ENCODE data around the gene DCST2. TPM values are rescaled to one million over a fixed set of nuclear protein-coding genes. Genes with fewer than 3 reads are reported as not detected.
A peak's percentile ranks its signal among the peaks of the same experiment; 100 is the strongest.

Gene DCST2
- total and polyA plus RNA-seq, 7 donors: 0.27 to 2.0 (median 0.43) TPM; not detected in 3

DNA sequence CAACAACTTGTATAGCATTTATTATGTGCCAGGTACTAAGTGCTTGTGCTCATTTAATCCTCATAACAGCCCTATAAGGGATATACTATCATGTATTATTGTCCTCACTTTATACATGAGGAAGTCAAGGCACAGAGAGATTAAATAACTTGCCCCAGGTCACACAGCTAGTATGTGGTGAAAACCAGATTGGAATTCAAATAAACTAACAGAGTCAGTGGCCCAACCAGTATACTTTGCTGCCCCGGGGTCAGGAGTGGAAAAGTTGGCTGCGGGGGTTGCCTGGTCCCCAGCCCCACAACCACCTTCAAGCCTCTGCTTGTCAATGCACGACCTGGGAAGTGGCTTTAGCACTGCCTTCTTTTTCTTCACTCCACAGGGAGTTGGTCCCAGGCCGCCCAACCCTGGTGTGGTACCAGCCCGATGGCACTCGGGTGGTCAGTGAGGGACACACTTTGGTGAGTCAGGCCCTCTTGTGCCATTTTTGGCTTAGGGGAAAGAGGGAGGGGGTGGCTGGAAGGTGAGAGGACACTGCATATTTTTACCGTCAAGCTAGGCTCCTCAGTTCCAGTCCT, 20.0 kb upstream of the DCST2 start:
- WGBS, 2 donors: 91 to 92% methylated on average over 7 of the region's 7 CpGs
- TF ChIP-seq POLR2AphosphoS5 (IDR thresholded peaks at IDR 0.05) (no peak), EP300 (IDR thresholded peaks at IDR 0.05) (no peak), POLR2A (IDR thresholded peaks at IDR 0.05) (no peak)
- TF ChIP-seq, protein P1, sequence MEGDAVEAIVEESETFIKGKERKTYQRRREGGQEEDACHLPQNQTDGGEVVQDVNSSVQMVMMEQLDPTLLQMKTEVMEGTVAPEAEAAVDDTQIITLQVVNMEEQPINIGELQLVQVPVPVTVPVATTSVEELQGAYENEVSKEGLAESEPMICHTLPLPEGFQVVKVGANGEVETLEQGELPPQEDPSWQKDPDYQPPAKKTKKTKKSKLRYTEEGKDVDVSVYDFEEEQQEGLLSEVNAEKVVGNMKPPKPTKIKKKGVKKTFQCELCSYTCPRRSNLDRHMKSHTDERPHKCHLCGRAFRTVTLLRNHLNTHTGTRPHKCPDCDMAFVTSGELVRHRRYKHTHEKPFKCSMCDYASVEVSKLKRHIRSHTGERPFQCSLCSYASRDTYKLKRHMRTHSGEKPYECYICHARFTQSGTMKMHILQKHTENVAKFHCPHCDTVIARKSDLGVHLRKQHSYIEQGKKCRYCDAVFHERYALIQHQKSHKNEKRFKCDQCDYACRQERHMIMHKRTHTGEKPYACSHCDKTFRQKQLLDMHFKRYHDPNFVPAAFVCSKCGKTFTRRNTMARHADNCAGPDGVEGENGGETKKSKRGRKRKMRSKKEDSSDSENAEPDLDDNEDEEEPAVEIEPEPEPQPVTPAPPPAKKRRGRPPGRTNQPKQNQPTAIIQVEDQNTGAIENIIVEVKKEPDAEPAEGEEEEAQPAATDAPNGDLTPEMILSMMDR (IDR thresholded peaks at IDR 0.05): no peak
- Histone ChIP-seq H3K27me3 (no peaks in the 10 kb centered on the region), H3K4me3 (no peak overlapping the region), H3K36me3 (peaks cover 19 to 54% (median 32%) of the 10 kb centered on the region in 4 donors), H3K4me1 (peaks cover 0 to 33% (median 22%) of the 10 kb centered on the region in 4 donors), H3K27ac (no peak overlapping the region), H3K9me3 (no peaks in the 10 kb centered on the region)
- intact Hi-C loops (cut with DNase I): loop anchor here (5.0 to 10.0 kb wide), 2 partner anchors 51 to 499 kb away; partner anchors contain the start of genes UBE2Q1 and ZBTB7B
- no peak for DNase-seq

DNA sequence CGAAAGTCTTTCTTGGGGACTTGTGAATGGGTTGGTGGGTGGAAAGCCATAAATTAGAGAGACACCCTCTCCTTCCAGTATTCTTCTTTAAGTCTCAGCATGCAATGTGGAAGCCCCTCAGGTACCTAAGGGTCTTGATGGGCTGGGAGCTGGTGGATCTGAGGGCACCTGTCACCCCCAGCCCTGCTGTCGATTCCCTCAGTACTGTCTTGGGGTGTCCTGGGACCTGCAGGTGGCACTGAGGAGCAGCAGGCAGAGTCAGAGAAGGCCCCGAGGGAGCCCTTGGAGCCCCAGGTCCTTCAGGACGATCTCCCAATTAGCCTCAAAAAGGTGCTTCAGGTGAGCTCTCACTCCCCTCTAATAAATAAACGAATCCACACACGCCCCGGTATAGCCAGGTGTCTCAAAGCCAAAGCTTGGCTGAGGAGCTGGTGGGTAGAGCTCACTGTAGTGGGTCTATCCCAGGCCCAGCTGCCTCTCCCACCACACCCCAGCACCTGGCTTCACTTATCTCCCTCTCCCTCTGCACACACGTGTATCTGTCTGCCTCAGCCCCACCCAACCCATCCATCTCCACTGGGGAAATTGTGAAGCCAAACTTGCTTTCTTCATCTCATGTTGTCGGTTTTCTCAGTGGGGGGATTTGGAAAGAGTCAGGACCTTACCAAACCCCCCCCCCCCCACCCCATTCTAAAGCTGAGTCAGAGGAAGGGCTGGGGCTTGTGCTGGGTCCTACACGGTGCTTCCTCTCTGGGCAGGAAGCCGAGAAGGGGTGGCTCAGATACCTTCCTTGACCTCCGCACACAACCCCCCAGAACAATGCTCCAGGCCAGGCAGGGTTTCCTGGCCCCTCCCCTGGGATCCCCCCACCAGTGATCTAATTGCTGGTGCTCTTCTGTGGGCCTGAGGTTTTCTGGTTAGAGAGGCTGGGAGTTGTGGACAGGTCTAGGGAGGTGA, 19.1 kb upstream of the DCST2 start:
- H3K36me3 ChIP-seq: peaks cover 18 to 45% (median 27%) of the 10 kb centered on the region in 4 donors
- 22 to 34% methylated on average over 12 of the region's 12 CpGs for WGBS, 2 donors
- no peak for DNase-seq
- no peak for TF ChIP-seq POLR2AphosphoS5 (IDR thresholded peaks at IDR 0.05)
- TF ChIP-seq, protein P1 (IDR thresholded peaks at IDR 0.05): peak in 3 of 4 experiments; percentile 17 to 37 (median 18)
- intact Hi-C loops (cut with DNase I): loop anchor here (5.0 to 10.0 kb wide), 2 partner anchors 50 to 498 kb away; partner anchors contain the start of genes UBE2Q1 and ZBTB7B
- H3K27ac ChIP-seq: peak overlapping the region; percentile 92 to 96 (median 92)
- no peaks in the 10 kb centered on the region for H3K27me3 ChIP-seq
- H3K9me3 ChIP-seq: no peaks in the 10 kb centered on the region
- H3K4me1 ChIP-seq: peaks cover 0 to 33% (median 22%) of the 10 kb centered on the region in 4 donors
- peak overlapping the region; percentile 57 to 85 (median 68) for H3K4me3 ChIP-seq

DNA sequence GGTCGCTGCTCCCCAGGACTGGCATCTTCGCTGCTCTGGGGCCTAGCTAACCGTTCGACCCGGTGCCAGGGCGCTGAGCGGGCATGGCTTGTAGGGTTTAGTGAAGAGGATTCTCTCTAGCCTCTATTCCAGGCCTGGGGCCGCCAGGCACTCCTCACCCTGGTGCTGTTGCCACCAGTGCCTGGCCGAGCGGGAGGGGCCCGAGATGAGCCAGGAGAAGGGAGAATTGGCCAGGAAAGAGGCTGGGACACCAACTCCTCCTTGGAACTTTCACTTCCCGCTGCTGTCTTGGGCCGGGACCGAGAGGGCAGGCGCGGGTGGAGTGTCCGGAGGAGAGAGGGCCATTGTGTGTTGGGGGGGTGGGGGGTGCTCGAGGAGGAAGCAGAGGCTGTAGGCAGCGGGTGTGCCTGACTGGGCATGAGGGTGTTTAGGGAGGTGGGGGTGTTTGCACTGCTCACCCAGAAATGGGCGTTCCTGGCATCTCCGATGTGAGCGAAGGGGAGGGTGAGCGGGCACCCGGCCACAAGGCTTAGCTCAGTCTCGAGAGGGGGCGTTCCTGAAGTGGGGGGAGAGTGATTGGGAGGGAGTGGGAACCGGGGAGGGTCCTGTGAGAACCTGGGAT, 18.3 kb upstream of the DCST2 start:
- intact Hi-C loops (cut with DNase I): loop anchor here (2.0 to 10.0 kb wide), 3 partner anchors 33 to 497 kb away; partner anchors contain the start of genes UBE2Q1 and ZBTB7B
- peak in 2 of 4 donors; percentile 20 to 34 for TF ChIP-seq POLR2AphosphoS5 (IDR thresholded peaks at IDR 0.05)
- no peak for TF ChIP-seq POLR2A (IDR thresholded peaks at IDR 0.05)
- Histone ChIP-seq H3K4me1 (peaks cover 0 to 33% (median 22%) of the 10 kb centered on the region in 4 donors), H3K9me3 (no peaks in the 10 kb centered on the region), H3K27ac (peak overlapping the region; percentile 92 to 96 (median 92)), H3K27me3 (no peaks in the 10 kb centered on the region), H3K4me3 (peak overlapping the region; percentile 57 to 85 (median 68)), H3K36me3 (peaks cover 10 to 37% (median 19%) of the 10 kb centered on the region in 4 donors)
- WGBS, 2 donors: 0 to 1% methylated on average over 27 of the region's 27 CpGs
- DNase-seq: peak; percentile 85

DNA sequence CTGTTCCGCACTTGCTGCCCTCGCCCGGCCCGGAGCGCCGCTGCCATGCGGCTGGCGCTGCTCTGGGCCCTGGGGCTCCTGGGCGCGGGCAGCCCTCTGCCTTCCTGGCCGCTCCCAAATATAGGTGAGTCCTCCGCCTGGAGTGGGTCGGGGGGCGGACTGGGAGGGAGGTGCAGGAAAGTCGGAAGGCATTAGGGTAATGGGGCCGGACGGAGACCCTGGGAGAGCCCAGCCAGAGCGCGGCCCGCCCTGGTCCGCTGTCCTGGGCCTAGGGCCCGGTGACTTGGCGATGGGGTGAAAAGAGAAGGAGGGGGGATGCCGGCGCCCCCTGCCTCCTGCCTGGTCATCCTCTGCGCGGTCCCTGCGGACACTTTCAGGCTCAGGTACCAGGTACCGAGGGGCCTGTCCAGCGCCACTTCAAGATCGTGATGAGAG, 17.8 kb upstream of the DCST2 start:
- WGBS, 2 donors: 1% methylated on average over 31 of the region's 31 CpGs
- H3K4me1 ChIP-seq: peaks cover 0 to 33% (median 22%) of the 10 kb centered on the region in 4 donors
- intact Hi-C loops (cut with DNase I): loop anchor here (2.0 to 10.0 kb wide), 3 partner anchors 33 to 497 kb away; partner anchors contain the start of genes UBE2Q1 and ZBTB7B
- H3K4me3 ChIP-seq: peak overlapping the region; percentile 57 to 85 (median 68)
- peak overlapping the region; percentile 92 to 96 (median 92) for H3K27ac ChIP-seq
- TF ChIP-seq, protein P1 (IDR thresholded peaks at IDR 0.05): no peak
- peak; percentile 5 to 69 (median 40) for TF ChIP-seq POLR2AphosphoS5 (IDR thresholded peaks at IDR 0.05)
- H3K36me3 ChIP-seq: peaks cover 9 to 32% (median 14%) of the 10 kb centered on the region in 4 donors
- H3K27me3 ChIP-seq: no peaks in the 10 kb centered on the region
- no peaks in the 10 kb centered on the region for H3K9me3 ChIP-seq
- no peak for DNase-seq

Data from sigmoid colon (tissue), 7 donors.